ENCODE measurements around the gene TNRC18. TPM values are rescaled to one million over a fixed set of nuclear protein-coding genes. Genes with fewer than 3 reads are reported as not detected.

TNRC18 gene
- total RNA-seq, 4 donors from 2014 or later: 81.1 to 160 (median 104) TPM

DNA sequence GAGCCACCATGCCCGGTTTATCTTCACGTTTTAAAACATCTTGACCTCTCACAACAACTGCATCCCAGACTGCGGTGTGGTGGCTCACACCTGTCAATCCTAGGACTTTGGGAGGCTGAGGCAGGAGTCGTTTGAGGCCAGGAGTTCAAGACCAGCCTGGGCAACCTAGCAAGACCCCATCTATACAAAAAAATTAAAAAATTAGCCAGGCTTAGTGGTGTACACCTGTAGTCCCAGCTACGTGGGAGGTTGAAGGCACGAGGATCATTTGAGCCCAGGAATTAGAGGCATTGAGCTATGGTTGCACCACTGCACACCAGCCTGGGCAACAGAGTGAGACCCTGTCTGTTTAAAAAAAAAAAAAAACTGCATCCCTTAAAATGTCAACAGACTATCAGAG is 20.2 kb downstream of the TNRC18 start:
- Histone ChIP-seq H3K4me1 (peaks cover 23% of the 10 kb centered on the region), H3K27ac (no peak overlapping the region), H3K36me3 (peaks cover 25% of the 10 kb centered on the region), H3K27me3 (no peaks in the 10 kb centered on the region), H3K4me3 (no peak overlapping the region), H3K9me3 (no peaks in the 10 kb centered on the region)
- DNase-seq (ENCODE audit: low spot score in 2 of 2): no peak
- 97% methylated on average over 6 of the region's 6 CpGs for WGBS
- TF ChIP-seq, protein P1, sequence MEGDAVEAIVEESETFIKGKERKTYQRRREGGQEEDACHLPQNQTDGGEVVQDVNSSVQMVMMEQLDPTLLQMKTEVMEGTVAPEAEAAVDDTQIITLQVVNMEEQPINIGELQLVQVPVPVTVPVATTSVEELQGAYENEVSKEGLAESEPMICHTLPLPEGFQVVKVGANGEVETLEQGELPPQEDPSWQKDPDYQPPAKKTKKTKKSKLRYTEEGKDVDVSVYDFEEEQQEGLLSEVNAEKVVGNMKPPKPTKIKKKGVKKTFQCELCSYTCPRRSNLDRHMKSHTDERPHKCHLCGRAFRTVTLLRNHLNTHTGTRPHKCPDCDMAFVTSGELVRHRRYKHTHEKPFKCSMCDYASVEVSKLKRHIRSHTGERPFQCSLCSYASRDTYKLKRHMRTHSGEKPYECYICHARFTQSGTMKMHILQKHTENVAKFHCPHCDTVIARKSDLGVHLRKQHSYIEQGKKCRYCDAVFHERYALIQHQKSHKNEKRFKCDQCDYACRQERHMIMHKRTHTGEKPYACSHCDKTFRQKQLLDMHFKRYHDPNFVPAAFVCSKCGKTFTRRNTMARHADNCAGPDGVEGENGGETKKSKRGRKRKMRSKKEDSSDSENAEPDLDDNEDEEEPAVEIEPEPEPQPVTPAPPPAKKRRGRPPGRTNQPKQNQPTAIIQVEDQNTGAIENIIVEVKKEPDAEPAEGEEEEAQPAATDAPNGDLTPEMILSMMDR (IDR thresholded peaks at IDR 0.05): no peak
- no peak for TF ChIP-seq EP300 (IDR thresholded peaks at IDR 0.05)
- TF ChIP-seq POLR2AphosphoS5 (IDR thresholded peaks at IDR 0.05): no peak
- TF ChIP-seq POLR2A (IDR thresholded peaks at IDR 0.05): no peak

DNA sequence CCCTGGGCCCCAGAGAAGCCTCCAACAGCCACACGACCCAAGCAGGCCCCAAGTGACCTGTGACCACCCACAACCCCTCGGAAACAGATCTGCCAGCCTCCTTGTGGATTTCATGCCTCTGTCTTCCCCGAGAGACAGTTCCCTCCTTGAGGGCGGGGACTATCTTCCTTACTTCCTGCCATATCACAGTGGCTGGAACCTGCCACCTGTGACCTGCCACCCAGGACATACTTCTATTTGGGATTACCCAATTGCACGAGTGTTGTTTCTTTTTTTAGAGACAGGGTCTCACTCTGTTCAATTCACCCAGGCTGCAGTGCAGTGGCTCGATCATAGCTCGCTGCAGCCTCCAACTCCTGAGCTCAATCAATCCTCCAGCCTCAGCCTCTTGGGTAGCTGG is 25.9 kb downstream of the TNRC18 start:
- H3K4me3 ChIP-seq: no peak overlapping the region
- peaks cover 26% of the 10 kb centered on the region for H3K36me3 ChIP-seq
- 58% methylated on average over 7 of the region's 7 CpGs for WGBS
- DNase-seq (ENCODE audit: low spot score in 2 of 2): no peak
- no peaks in the 10 kb centered on the region for H3K9me3 ChIP-seq
- TF ChIP-seq POLR2AphosphoS5 (IDR thresholded peaks at IDR 0.05) (no peak), EP300 (IDR thresholded peaks at IDR 0.05) (no peak), POLR2A (IDR thresholded peaks at IDR 0.05) (no peak)
- TF ChIP-seq, protein P1 (IDR thresholded peaks at IDR 0.05): no peak
- H3K4me1 ChIP-seq: peaks cover 34% of the 10 kb centered on the region
- H3K27ac ChIP-seq: peak overlapping the region; percentile 77
- H3K27me3 ChIP-seq: no peaks in the 10 kb centered on the region

DNA sequence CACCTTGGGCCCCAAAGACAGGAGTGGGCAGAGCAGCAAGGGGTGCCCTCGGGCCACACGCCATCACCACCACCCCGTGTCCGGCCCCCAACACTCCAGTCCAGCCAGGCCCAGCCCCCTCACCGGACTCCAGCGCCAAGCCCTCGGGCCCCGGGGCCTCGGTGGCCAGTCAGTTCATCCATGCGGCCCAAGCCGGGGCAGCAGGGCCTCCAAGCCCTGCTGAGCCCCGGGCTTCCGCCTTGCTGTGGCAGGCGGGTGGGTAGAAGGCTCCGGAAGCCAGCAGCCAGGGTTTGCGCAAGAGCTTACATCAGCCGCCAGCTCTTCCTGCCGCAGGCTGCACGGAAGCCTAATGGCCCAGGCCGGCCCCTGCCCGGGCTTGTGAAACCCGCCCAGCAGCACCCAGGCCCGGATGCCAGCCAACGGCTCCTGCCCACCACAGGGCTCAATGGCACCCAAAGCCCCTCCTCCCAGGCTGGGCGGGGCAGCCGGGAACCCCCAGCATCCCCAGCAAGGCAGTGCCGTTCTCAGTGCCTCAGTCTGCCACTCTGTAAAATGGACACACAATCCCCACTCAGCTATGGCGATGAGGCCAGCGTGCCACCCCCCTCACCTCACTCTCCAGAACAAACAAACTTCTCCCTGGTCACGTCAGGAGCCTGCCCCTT is 26.5 kb downstream of the TNRC18 start:
- Histone ChIP-seq H3K4me1 (peaks cover 34% of the 10 kb centered on the region), H3K27ac (peak overlapping the region; percentile 77), H3K9me3 (no peaks in the 10 kb centered on the region), H3K36me3 (peaks cover 32% of the 10 kb centered on the region), H3K4me3 (peak overlapping the region; percentile 44), H3K27me3 (no peaks in the 10 kb centered on the region)
- DNase-seq (ENCODE audit: low spot score in 2 of 2): peak; percentile 95
- peak in 2 of 3 donors; percentile 72 to 92 for TF ChIP-seq POLR2AphosphoS5 (IDR thresholded peaks at IDR 0.05)
- no peak for TF ChIP-seq EP300 (IDR thresholded peaks at IDR 0.05)
- WGBS: 15% methylated on average over 7 of the region's 30 CpGs

DNA sequence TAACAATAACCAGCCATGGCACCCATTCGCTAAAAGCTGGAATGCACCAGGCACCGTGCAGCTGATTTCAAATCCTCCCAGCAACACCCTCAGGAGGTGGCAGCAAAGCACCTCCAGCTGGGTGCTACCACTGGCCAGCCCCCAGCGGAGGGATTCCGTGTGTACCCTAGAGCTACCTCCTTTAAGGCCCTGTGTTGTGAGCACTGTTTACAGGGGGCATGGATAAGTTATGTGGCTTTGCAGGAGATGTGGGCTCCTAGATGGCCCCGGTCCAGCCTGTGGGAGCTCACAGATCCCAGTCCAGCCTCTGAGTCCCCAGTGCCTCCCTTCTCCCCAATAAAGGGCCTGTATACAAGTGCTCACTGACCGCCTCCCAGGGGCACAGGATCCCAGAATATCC is 27.1 kb downstream of the TNRC18 start:
- no peaks in the 10 kb centered on the region for H3K27me3 ChIP-seq
- no peaks in the 10 kb centered on the region for H3K9me3 ChIP-seq
- WGBS: 27% methylated on average over 4 of the region's 6 CpGs
- no peak for DNase-seq (ENCODE audit: low spot score in 2 of 2)
- no peak for TF ChIP-seq POLR2AphosphoS5 (IDR thresholded peaks at IDR 0.05)
- TF ChIP-seq EP300 (IDR thresholded peaks at IDR 0.05): no peak
- no peak for TF ChIP-seq POLR2A (IDR thresholded peaks at IDR 0.05)
- TF ChIP-seq, protein P1 (IDR thresholded peaks at IDR 0.05): no peak
- peak overlapping the region; percentile 44 for H3K4me3 ChIP-seq
- H3K36me3 ChIP-seq: peaks cover 38% of the 10 kb centered on the region
- peaks cover 34% of the 10 kb centered on the region for H3K4me1 ChIP-seq
- peak overlapping the region; percentile 77 for H3K27ac ChIP-seq

DNA sequence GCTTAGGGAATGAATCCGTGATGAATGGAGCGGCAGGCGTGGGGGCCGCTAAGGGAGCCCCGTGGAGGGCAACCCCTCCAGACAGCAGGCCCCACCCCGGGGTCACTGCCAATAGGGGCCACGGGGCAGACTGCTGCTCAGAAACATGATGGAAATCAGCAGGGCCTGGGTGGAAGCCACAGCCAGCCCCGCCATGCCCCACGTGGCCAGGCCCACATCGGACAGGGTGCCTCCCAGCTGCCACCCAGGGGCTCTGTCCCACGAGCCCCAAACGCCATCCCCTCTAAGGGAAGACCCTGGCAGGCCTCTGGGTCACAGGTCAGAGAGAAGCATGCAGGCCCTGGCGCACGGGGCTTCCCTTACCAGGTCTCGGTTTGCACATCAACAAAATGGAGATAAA is 28.4 kb downstream of the TNRC18 start:
- no peak for DNase-seq (ENCODE audit: low spot score in 2 of 2)
- TF ChIP-seq EP300 (IDR thresholded peaks at IDR 0.05) (no peak), POLR2AphosphoS5 (IDR thresholded peaks at IDR 0.05) (no peak), POLR2A (IDR thresholded peaks at IDR 0.05) (no peak)
- TF ChIP-seq, protein P1 (IDR thresholded peaks at IDR 0.05): no peak
- no peaks in the 10 kb centered on the region for H3K9me3 ChIP-seq
- WGBS: 62% methylated on average over 11 of the region's 15 CpGs
- no peak overlapping the region for H3K4me3 ChIP-seq
- H3K27ac ChIP-seq: no peak overlapping the region
- H3K27me3 ChIP-seq: no peaks in the 10 kb centered on the region
- peaks cover 44% of the 10 kb centered on the region for H3K36me3 ChIP-seq
- H3K4me1 ChIP-seq: peaks cover 41% of the 10 kb centered on the region

All from suprapubic skin (tissue), 4 donors.